Vein endothelial cell (primary cell): ENCODE data around the gene CITED1. TPM values are rescaled to one million over a fixed set of nuclear protein-coding genes. Genes with fewer than 3 reads are reported as not detected.

Experiments used
- small RNA-seq: library from RNA; depleted of rRNA; stranded (forward); fragments of <200 nt; gene quantifications from one replicate; pipeline ENCODE3, GENCODE V24; 2012
- total RNA-seq: library from RNA; depleted of rRNA; stranded (reverse); fragments of >200 nt; gene quantifications from 2 replicates; pipeline ENCODE4 v1.2.3, GENCODE V29; 2012

Gene CITED1, protein sequence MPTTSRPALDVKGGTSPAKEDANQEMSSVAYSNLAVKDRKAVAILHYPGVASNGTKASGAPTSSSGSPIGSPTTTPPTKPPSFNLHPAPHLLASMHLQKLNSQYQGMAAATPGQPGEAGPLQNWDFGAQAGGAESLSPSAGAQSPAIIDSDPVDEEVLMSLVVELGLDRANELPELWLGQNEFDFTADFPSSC
- total RNA-seq: not detected in 2 replicates

GRCh38 chrX:72305286-72306084 lies at the start of gene CITED1:
TSS of gene CITED1 (minus strand) at chrX:72305914. CDS start at chrX:72302869, 3,045 bp downstream.

Small RNA genes lying within 50 kb of the gene (small RNA-seq; reads per million reads assigned to genes)
- not detected for gene RF00019

Other genes starting within 250 kb of the CITED1 start
- gene RTL5, start 174.0 kb downstream of the CITED1 start, total RNA-seq: 0.33 and 0.38 TPM in 2 replicates
- gene PIN4, start 124.2 kb downstream of the CITED1 start, total RNA-seq: 6.8 and 10.5 TPM in 2 replicates
- 2.3 and 6.3 TPM in 2 replicates for gene ERCC6L, start 66.9 kb downstream of the CITED1 start, total RNA-seq
- gene RPS4X, start 28.7 kb downstream of the CITED1 start, total RNA-seq: 731 and 741 TPM in 2 replicates